SK-N-SH (cell line): ENCODE measurements around the gene PLD4. TPM values are rescaled to one million over a fixed set of nuclear protein-coding genes. Genes with fewer than 3 reads are reported as not detected.
"Not testable (repeated sequence)": the region's sequence is repeated elsewhere in the genome, so short reads cannot be mapped to it uniquely, and the experiment has no call there.

Experiments
- CTCF ChIA-PET: fragments of 300-600, 350-600 bp; formaldehyde crosslinking; extraction: SDS; loops from one replicate; lab custom pipeline; 2021; lab: Yijun Ruan, JAX
- POLR2A ChIA-PET: fragments of 350-600 bp; sonication (Branson Sonifier 250); formaldehyde crosslinking; extraction: SDS; loops from one replicate; lab custom pipeline; 2020; ENCODE audit warnings: antibody characterized with exemption, inconsistent platforms; lab: Yijun Ruan, JAX
- DNase-seq: peaks from one replicate; pipeline ENCODE4 v3.0.0; 2012
- H2AFZ ChIP-seq: fragments of 200-600 bp; sonication (generic); 2 replicates; pipeline ENCODE4 v1.8.1; 2016; ENCODE audit warnings: antibody characterized with exemption, mild to moderate bottlenecking, low read depth
- H3F3A ChIP-seq: fragments of 200-600 bp; sonication (generic); replicated peaks from 2 replicates; pipeline ENCODE3; 2016; ENCODE audit warnings: antibody characterized with exemption, mild to moderate bottlenecking; ENCODE audit not compliant: insufficient read depth
- H3K27ac ChIP-seq, 2 experiments: fragments of 200-500 bp in 1 of 2; fragments of 200-600 bp in 1 of 2; sonication (Bioruptor generic) in 1 of 2; sonication (generic), shearing (Covaris generic) in 1 of 2; 2 replicates each; pipeline versions ENCODE4 v1.5.1 to v1.6.1; 2014 to 2016; ENCODE audit warnings: low read depth in 2 of 2, inconsistent platforms in 1 of 2, low read length in 1 of 2, mild to moderate bottlenecking in 1 of 2, mixed read lengths in 1 of 2
- H3K27me3 ChIP-seq: fragments of 200-600 bp; sonication (generic), shearing (Covaris generic); 2 replicates; pipeline ENCODE4 v1.6.1; 2016; ENCODE audit warnings: mixed run types; ENCODE audit not compliant: insufficient read depth
- H3K36me3 ChIP-seq, 2 experiments: fragments of 200-500 bp in 1 of 2; fragments of 200-600 bp in 1 of 2; sonication (Bioruptor generic) in 1 of 2; sonication (generic) in 1 of 2; replicated peaks in 1 of 2; 2 replicates each; pipeline versions ENCODE3 to v1.5.1; 2014 to 2016; ENCODE audit warnings: low read length in 1 of 2, mild to moderate bottlenecking in 1 of 2; ENCODE audit not compliant: insufficient read depth in 2 of 2, control insufficient read depth in 1 of 2
- H3K4me1 ChIP-seq, 2 experiments: fragments of 200-500 bp in 1 of 2; fragments of 200-600 bp in 1 of 2; sonication (Bioruptor generic) in 1 of 2; sonication (generic), shearing (Covaris generic) in 1 of 2; 2 replicates each; pipeline versions ENCODE4 v1.5.1 to v1.6.1; 2014 to 2016; ENCODE audit warnings: low read depth in 1 of 2, low read length in 1 of 2, mixed run types in 1 of 2; ENCODE audit not compliant: insufficient read depth in 2 of 2, control insufficient read depth in 1 of 2
- H3K4me2 ChIP-seq: fragments of 200-600 bp; sonication (generic), shearing (Covaris generic); 2 replicates; pipeline ENCODE4 v1.6.1; 2017; ENCODE audit warnings: mixed run types
- H3K4me3 ChIP-seq, 2 experiments: fragments of 200-500 bp in 1 of 2; fragments of 200-600 bp in 1 of 2; sonication (Bioruptor generic) in 1 of 2; sonication (generic), shearing (Covaris generic) in 1 of 2; 2 replicates each; pipeline versions ENCODE4 v1.5.1 to v1.8.1; 2014 to 2016; ENCODE audit warnings: low read depth in 2 of 2, inconsistent platforms in 1 of 2, low read length in 1 of 2, mild to moderate bottlenecking in 1 of 2, mixed read lengths in 1 of 2, moderate library complexity in 1 of 2
- H3K79me2 ChIP-seq: fragments of 200-600 bp; sonication (generic); 2 replicates; pipeline ENCODE4 v1.8.1; 2017; ENCODE audit warnings: mild to moderate bottlenecking; ENCODE audit not compliant: insufficient read depth
- H3K9ac ChIP-seq: fragments of 200-600 bp; sonication (generic); 2 replicates; pipeline ENCODE4 v1.6.1; 2017; ENCODE audit warnings: mixed run types
- H3K9me2 ChIP-seq: fragments of 200-600 bp; sonication (generic); 2 replicates; pipeline ENCODE4 v1.6.1; 2017; ENCODE audit warnings: mixed run types
- H3K9me3 ChIP-seq: fragments of 200-600 bp; sonication (generic); 2 replicates; pipeline ENCODE4 v1.6.1; 2017; ENCODE audit warnings: mixed run types, mild to moderate bottlenecking, moderate library complexity
- H4K20me1 ChIP-seq: fragments of 200-600 bp; sonication (generic); 2 replicates; pipeline ENCODE4 v1.6.1; 2017; ENCODE audit warnings: mild to moderate bottlenecking, mixed run types; ENCODE audit not compliant: insufficient read depth
- CTCF ChIP-seq: fragments of 200-600 bp; sonication (generic); IDR thresholded peaks from 2 replicates; pipeline ENCODE4 v1.6.1; 2017; ENCODE audit warnings: antibody characterized with exemption, mild to moderate bottlenecking, moderate library complexity
- GABPA ChIP-seq: IDR thresholded peaks from 2 replicates; pipeline ENCODE4 v1.4.0; 2012; ENCODE audit warnings: low read depth, mild to moderate bottlenecking
- GATA2 ChIP-seq: sonication (generic); formaldehyde crosslinking; IDR thresholded peaks from 2 replicates; pipeline ENCODE4 v1.5.0; 2020; ENCODE audit warnings: mild to moderate bottlenecking, missing genetic modification reagents
- MEF2A ChIP-seq: IDR thresholded peaks from 2 replicates; pipeline ENCODE4 v1.4.0; 2012; ENCODE audit warnings: low read depth, borderline replicate concordance
- RAD21 ChIP-seq: IDR thresholded peaks from 2 replicates; pipeline ENCODE4 v1.6.1; 2012; ENCODE audit warnings: mild to moderate bottlenecking, low read length
- USF1 ChIP-seq: IDR thresholded peaks from 2 replicates; pipeline ENCODE4 v1.4.0; 2012; ENCODE audit warnings: low read depth, borderline replicate concordance
- WGBS: methylation state at CpG from one replicate; pipeline ENCODE4 v1.1.6; 2017; ENCODE audit warnings: low lambda C conversion rate; 5-methylcytosine and 5-hydroxymethylcytosine counted together
- polyA plus RNA-seq, 3 experiments: library from polyadenylated mRNA; depleted of rRNA; stranded (reverse); fragments of >200 nt; gene quantifications; 2 replicates each; pipeline ENCODE4 v1.2.3, GENCODE V29; 2012
- TF ChIP-seq, protein P1 (sequence below): IDR thresholded peaks from 2 replicates; pipeline ENCODE4 v1.4.0; 2012; ENCODE audit warnings: low read depth, borderline replicate concordance

PLD4 gene
- polyA plus RNA-seq, 1 of the 3 experiments (the other 2 are of a cell fraction), result 0.02 TPM

DNA sequence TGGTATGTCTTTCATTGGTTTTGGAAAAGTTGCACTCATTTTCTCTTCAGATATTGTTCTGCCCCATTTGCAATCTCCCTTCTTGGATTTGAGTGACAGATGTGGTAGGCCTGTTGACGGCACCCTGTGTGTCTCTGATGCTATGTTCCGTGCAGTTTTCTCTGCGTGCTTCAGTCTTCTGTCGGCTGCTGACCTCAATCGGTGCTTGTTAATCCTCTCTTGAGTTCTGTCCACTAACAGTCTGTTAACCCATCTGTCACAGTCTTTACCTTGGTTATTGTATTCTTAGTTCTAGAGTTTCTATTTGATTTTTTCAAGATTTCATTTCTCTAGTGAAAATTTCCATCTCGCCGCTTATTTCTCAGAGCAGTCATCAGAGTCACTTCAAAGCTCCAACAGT is 20.7 kb upstream of the PLD4 start (continued):
- TF ChIP-seq, protein P1, sequence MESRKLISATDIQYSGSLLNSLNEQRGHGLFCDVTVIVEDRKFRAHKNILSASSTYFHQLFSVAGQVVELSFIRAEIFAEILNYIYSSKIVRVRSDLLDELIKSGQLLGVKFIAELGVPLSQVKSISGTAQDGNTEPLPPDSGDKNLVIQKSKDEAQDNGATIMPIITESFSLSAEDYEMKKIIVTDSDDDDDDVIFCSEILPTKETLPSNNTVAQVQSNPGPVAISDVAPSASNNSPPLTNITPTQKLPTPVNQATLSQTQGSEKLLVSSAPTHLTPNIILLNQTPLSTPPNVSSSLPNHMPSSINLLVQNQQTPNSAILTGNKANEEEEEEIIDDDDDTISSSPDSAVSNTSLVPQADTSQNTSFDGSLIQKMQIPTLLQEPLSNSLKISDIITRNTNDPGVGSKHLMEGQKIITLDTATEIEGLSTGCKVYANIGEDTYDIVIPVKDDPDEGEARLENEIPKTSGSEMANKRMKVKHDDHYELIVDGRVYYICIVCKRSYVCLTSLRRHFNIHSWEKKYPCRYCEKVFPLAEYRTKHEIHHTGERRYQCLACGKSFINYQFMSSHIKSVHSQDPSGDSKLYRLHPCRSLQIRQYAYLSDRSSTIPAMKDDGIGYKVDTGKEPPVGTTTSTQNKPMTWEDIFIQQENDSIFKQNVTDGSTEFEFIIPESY, result no peak
- TF ChIP-seq MEF2A (no peak), GATA2 (CRISPR knock-in tag) (no peak), USF1 (no peak), RAD21 (no peak), GABPA (no peak), CTCF (no peak)

DNA sequence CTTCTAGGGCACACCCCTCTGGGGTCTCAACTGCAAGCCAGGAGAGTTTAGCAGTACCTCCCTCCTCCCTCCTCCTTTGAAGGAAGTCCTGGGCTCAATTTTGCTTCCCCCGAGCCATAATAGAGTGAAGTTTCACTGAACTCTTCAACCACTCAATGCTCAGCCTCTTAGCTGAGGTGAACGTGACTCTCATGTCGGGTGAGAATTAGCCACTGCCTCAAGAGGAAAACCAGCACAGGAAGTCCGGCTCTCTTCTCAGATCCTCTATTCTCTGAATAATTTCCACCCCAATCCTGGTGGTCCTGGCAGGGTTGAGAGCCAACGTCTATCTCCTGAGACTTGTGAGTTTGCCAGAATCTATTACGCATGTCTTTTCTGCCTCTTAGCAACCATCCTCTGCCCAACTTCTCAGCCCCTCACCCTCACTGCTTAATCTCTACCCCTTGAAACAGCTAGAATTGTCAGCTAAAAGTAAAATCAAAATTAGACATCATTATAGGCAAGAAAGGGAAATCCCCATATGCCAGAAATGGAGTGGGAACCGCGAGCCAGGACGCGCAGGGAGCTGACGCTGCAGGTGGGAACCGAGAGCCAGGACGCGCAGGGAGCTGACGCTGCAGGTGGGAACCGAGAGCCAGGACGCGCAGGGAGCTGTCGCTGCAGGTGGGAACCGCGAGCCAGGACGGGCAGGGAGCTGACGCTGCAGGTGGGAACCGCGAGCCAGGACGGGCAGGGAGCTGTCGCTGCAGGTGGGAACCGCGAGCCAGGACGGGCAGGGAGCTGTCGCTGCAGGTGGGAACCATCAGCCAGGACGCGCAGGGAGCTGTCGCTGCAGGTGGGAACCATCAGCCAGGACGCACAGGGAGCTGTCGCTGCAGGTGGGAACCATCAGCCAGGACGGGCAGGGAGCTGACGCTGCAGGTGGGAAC is 19.8 kb upstream of the PLD4 start:
- not testable (repeated sequence) for H3K4me2 ChIP-seq, H2AFZ ChIP-seq, H3K9me2 ChIP-seq, H3F3A ChIP-seq, H3K36me3 ChIP-seq, H3K27ac ChIP-seq, H3K79me2 ChIP-seq, H3K4me3 ChIP-seq, H4K20me1 ChIP-seq, H3K4me1 ChIP-seq, H3K9ac ChIP-seq, H3K9me3 ChIP-seq, DNase-seq
- CTCF ChIA-PET, result interaction anchor here (0.7 to 1.7 kb wide), 3 partner anchors 9 to 79 kb away, joined by 3 to 7 read pairs (median 4); no protein-coding TSS in a partner anchor
- POLR2A ChIA-PET, result interaction anchor here (0.6 kb wide), 1 partner anchor 107 kb away, joined by 3 read pairs; no protein-coding TSS in a partner anchor
- whole genome bisulfite sequencing, result 17% methylated on average over 30 of the region's 38 CpGs
- peaks cover 14% of the 10 kb centered on the region; the same call in 1 of the 2 replicates for H3K27me3 ChIP-seq

GRCh38 chr14:104905579-104905933 is 19.1 kb upstream of the PLD4 start:
- not testable (repeated sequence) for H3K79me2 ChIP-seq, H3K9me2 ChIP-seq, H3F3A ChIP-seq, H3K4me2 ChIP-seq, H3K36me3 ChIP-seq, H3K9me3 ChIP-seq, DNase-seq, H2AFZ ChIP-seq, H3K4me3 ChIP-seq, H3K4me1 ChIP-seq, H4K20me1 ChIP-seq, H3K9ac ChIP-seq, H3K27ac ChIP-seq
- POLR2A ChIA-PET, result interaction anchor here (0.6 kb wide), 1 partner anchor 106 kb away, joined by 3 read pairs; no protein-coding TSS in a partner anchor
- H3K27me3 ChIP-seq, result peaks cover 14% of the 10 kb centered on the region; the same call in 1 of the 2 replicates
- WGBS, result 29% methylated on average over 24 of the region's 28 CpGs
- CTCF ChIA-PET, result interaction anchor here (1.3 to 1.7 kb wide), 2 partner anchors 10 to 70 kb away, joined by 3 to 7 read pairs; no protein-coding TSS in a partner anchor
